Neutrophil (primary cell): Measurements from ENCODE around the gene PREB.

ENCODE experiments used
- H3K27ac ChIP-seq: fragments of 200-600 bp; sonication (generic); 2 replicates; pipeline ENCODE4 v1.5.1; 2016; ENCODE audit warnings: mild to moderate bottlenecking, moderate library complexity
- H3K27me3 ChIP-seq: fragments of 200-600 bp; sonication (generic); 2 replicates; pipeline ENCODE4 v1.6.0; 2016; ENCODE audit warnings: mild to moderate bottlenecking
- H3K36me3 ChIP-seq: fragments of 200-600 bp; sonication (generic); 2 replicates; pipeline ENCODE4 v1.5.1; 2017
- H3K4me1 ChIP-seq, 2 experiments: fragments of 200-600 bp in 1 of 2; sonication (generic) in 1 of 2; 1 replicate in 1 of 2; 2 replicates in 1 of 2; pipeline versions ENCODE4 v1.5.1 to v1.6.1; 2013 to 2016; ENCODE audit warnings: low read depth in 1 of 2, low read length in 1 of 2, mild to moderate bottlenecking in 1 of 2, moderate library complexity in 1 of 2; ENCODE audit not compliant: control insufficient read depth in 1 of 2, insufficient read depth in 1 of 2
- H3K4me3 ChIP-seq, 2 experiments: fragments of 200-600 bp in 1 of 2; sonication (generic) in 1 of 2; 1 replicate in 1 of 2; 2 replicates in 1 of 2; pipeline ENCODE4 v1.5.1; 2013 to 2016; ENCODE audit warnings: low read depth in 1 of 2, low read length in 1 of 2, mild to moderate bottlenecking in 1 of 2, moderate library complexity in 1 of 2
- H3K9me3 ChIP-seq: fragments of 200-600 bp; sonication (generic); 2 replicates; pipeline ENCODE4 v1.5.1; 2016
- TF ChIP-seq, protein P1 (sequence below): fragments of 200-600 bp; sonication (generic); IDR thresholded peaks from 2 replicates; pipeline ENCODE4 v1.5.1; 2016; ENCODE audit warnings: antibody characterized with exemption

The PREB gene

DNA sequence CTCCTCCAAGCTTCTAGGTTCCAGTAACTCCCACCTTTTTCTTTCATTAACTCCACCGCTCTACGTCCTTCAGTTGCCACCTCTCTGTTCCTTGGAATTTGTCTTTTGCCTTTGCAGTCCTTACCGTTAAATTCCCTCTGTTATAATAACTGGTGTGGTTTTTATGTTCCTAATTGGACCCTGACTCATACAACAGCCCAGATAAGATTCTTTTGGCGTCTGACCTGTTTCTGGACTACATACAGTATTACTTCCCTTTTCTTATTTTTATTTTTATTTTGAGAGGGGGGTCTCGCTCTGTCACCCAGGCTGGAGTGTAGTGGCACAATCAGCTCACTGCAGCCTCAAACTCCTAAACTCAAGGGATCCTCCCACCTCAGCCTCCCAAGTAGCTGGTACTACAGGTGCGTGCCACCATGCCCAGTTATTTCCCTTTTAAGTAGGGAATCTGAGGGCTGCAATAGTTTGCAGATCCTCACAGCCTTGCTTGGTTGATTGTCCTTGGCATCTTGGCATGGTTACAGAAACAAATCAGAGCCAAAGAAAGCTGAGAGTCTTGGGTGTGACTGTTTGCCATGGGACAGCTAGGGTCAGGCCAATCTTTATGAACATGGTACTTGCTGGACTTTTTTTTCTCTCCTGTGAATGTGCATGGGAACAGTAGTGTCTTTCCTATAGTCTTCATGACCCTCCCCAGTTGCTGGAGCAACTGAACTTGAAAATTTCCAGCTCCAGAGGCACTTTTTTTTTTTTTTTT, 36.3 kb upstream of the PREB start:
- Histone ChIP-seq H3K27ac (no peak overlapping the region), H3K9me3 (no peaks in the 10 kb centered on the region), H3K27me3 (peaks cover 26% of the 10 kb centered on the region), H3K4me3 (no peak overlapping the region), H3K36me3 (no peaks in the 10 kb centered on the region), H3K4me1 (peaks cover 0 to 4% of the 10 kb centered on the region in 2 experiments)
- TF ChIP-seq, protein P1, sequence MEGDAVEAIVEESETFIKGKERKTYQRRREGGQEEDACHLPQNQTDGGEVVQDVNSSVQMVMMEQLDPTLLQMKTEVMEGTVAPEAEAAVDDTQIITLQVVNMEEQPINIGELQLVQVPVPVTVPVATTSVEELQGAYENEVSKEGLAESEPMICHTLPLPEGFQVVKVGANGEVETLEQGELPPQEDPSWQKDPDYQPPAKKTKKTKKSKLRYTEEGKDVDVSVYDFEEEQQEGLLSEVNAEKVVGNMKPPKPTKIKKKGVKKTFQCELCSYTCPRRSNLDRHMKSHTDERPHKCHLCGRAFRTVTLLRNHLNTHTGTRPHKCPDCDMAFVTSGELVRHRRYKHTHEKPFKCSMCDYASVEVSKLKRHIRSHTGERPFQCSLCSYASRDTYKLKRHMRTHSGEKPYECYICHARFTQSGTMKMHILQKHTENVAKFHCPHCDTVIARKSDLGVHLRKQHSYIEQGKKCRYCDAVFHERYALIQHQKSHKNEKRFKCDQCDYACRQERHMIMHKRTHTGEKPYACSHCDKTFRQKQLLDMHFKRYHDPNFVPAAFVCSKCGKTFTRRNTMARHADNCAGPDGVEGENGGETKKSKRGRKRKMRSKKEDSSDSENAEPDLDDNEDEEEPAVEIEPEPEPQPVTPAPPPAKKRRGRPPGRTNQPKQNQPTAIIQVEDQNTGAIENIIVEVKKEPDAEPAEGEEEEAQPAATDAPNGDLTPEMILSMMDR, result no peak

DNA sequence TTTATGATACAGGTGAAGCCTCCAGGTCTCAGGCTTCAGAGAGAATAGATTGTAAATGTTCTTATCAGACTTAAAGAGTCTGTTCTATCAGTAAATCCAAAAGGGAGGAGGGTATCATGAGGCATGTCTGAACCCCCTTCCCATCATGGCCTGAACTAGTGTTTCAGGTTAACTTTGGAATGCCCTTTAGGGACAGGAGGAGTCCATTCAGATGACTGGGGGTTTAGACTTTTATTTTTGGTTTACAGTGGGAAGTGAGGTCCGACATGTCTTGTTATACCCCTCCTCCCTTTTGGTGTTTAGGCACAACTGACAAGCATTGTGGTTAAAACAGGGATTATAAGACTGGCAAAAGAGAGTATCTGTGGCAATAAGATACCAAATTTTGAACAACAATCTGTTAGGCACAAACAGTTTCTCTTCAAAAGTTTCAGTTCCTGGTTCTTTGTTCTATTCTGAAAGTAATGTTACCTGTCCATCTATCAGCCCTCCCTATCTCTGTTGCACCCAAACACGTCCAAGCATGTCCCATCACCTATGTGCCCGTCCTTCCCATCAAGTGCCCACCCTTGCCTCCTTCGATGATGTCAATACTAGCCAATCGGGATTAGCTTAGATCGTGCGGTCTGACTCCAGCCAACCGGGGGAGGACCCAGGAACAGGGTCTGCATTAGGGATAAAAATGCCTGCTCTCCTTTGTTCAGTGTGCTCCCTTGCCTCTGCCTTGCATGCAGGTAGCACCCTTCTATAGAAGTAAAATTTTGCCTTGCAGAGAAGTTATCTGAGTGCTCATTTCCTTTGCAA, 30.7 kb upstream of the PREB start:
- TF ChIP-seq, protein P1, result no peak
- H3K4me3 ChIP-seq, result no peak overlapping the region
- no peaks in the 10 kb centered on the region for H3K9me3 ChIP-seq
- no peaks in the 10 kb centered on the region for H3K36me3 ChIP-seq
- H3K27ac ChIP-seq, result no peak overlapping the region
- peaks cover 0 to 4% of the 10 kb centered on the region in 2 experiments for H3K4me1 ChIP-seq
- H3K27me3 ChIP-seq, result peaks cover 4% of the 10 kb centered on the region

GRCh38 chr2:27162151-27163121, 28.0 kb upstream of the PREB start:
- TF ChIP-seq, protein P1, result no peak

DNA sequence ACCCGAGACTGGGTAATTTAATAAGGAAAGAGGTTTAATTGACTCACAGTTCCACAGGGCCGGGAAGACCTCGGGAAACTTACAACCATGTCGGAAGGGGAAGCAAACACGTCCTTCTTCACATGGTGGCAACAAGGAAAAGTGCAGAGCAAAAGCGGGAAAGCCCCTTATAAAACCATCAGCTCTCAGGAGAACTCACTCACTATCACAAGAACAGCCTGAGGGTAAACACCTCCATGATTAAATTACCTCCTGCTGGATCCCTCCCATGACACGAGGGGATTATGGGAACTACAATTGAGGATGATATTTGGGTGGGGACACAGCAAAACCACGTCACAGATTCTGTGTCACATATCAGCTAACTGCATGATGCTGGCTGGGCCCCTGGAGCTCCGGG, 25.8 kb upstream of the PREB start:
- Histone ChIP-seq H3K4me1 (no peaks in the 10 kb centered on the region), H3K27me3 (no peaks in the 10 kb centered on the region), H3K4me3 (no peak overlapping the region), H3K27ac (no peak overlapping the region), H3K9me3 (no peaks in the 10 kb centered on the region), H3K36me3 (no peaks in the 10 kb centered on the region)
- TF ChIP-seq, protein P1, result no peak

More at GRCh38 chr2:27162151-27163121, 28.0 kb upstream of the PREB start:
- Histone ChIP-seq H3K9me3 (no peaks in the 10 kb centered on the region), H3K4me1 (no peaks in the 10 kb centered on the region), H3K36me3 (no peaks in the 10 kb centered on the region), H3K27me3 (no peaks in the 10 kb centered on the region), H3K27ac (no peak overlapping the region), H3K4me3 (no peak overlapping the region)

DNA sequence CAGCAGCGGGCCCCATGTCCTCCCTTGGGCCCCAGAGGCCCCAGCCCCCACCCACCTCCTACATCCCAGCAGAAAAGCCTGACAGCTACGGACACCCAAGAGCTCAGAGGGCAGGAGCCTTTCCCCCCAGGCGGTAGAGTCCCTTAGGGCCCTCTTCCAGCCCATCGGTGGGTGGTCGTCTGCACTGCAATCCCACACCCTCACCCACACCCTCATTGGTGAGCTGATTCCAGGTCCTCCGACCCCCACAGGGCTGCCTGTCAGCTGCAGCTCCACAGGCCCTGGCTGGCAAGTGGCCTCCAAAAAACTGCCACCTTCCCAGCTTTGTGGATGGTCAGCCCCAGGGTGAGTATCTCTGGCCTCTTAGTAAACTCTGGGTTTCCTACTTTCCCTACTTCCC, 24.8 kb upstream of the PREB start:
- TF ChIP-seq, protein P1, result no peak
- H3K27me3 ChIP-seq, result no peaks in the 10 kb centered on the region
- H3K4me1 ChIP-seq, result no peaks in the 10 kb centered on the region
- H3K9me3 ChIP-seq, result no peaks in the 10 kb centered on the region
- no peaks in the 10 kb centered on the region for H3K36me3 ChIP-seq
- H3K27ac ChIP-seq, result no peak overlapping the region
- no peak overlapping the region for H3K4me3 ChIP-seq
